H9 (cell line): ENCODE measurements around the gene RPS27L. TPM values are rescaled to one million over a fixed set of nuclear protein-coding genes. Genes with fewer than 3 reads are reported as not detected.

Source experiments
- DNase-seq: peaks from one replicate; pipeline ENCODE4 v3.0.0-alpha.2; 2017
- H2AFZ ChIP-seq: one replicate; pipeline ENCODE4 v1.6.1; 2013; ENCODE audit warnings: mild to moderate bottlenecking, low read length, control low read depth, moderate library complexity
- H2AK5ac ChIP-seq: 2 replicates; pipeline ENCODE4 v1.6.1; 2013; ENCODE audit warnings: low read length, control low read depth, mixed read lengths; ENCODE audit not compliant: insufficient read length
- H2BK120ac ChIP-seq: one replicate; pipeline ENCODE4 v1.6.1; 2013; ENCODE audit warnings: low read depth, mild to moderate bottlenecking, low read length, control low read depth, inconsistent platforms; ENCODE audit not compliant: poor library complexity, severe bottlenecking
- H2BK12ac ChIP-seq: 2 replicates; pipeline ENCODE4 v1.6.1; 2013; ENCODE audit warnings: low read length, control low read depth, mixed read lengths, low read depth; ENCODE audit not compliant: insufficient read length
- H2BK15ac ChIP-seq: 2 replicates; pipeline ENCODE4 v1.6.1; 2013; ENCODE audit warnings: low read depth, low read length, control low read depth
- H2BK20ac ChIP-seq: one replicate; pipeline ENCODE4 v1.6.1; 2013; ENCODE audit warnings: low read depth, mild to moderate bottlenecking, low read length, control low read depth, inconsistent platforms; ENCODE audit not compliant: poor library complexity, severe bottlenecking
- H2BK5ac ChIP-seq: 2 replicates; pipeline ENCODE4 v1.6.1; 2013; ENCODE audit warnings: low read length, control low read depth, mixed read lengths; ENCODE audit not compliant: insufficient read length
- H3K14ac ChIP-seq: 2 replicates; pipeline ENCODE4 v1.6.1; 2013; ENCODE audit warnings: low read length, control low read depth; ENCODE audit not compliant: insufficient read depth
- H3K18ac ChIP-seq: 2 replicates; pipeline ENCODE4 v1.6.1; 2013; ENCODE audit warnings: low read depth, mild to moderate bottlenecking, mixed read lengths, low read length, control low read depth; ENCODE audit not compliant: insufficient read length
- H3K23ac ChIP-seq: 2 replicates; pipeline ENCODE4 v1.6.1; 2013; ENCODE audit warnings: low read length, control low read depth, mixed read lengths, low read depth; ENCODE audit not compliant: insufficient read length
- H3K23me2 ChIP-seq: 2 replicates; pipeline ENCODE4 v1.6.1; 2013; ENCODE audit warnings: low read depth, mild to moderate bottlenecking, mixed read lengths, low read length, control low read depth; ENCODE audit not compliant: insufficient read length, poor library complexity, severe bottlenecking
- H3K27ac ChIP-seq: 2 replicates; pipeline ENCODE4 v1.5.1; 2013; ENCODE audit warnings: low read length, control low read depth, mixed read lengths, low read depth; ENCODE audit not compliant: insufficient read length
- H3K27me3 ChIP-seq: 2 replicates; pipeline ENCODE4 v1.6.1; 2013; ENCODE audit warnings: low read length, control low read depth, inconsistent platforms; ENCODE audit not compliant: insufficient read depth
- H3K4ac ChIP-seq: 2 replicates; pipeline ENCODE4 v1.6.1; 2013; ENCODE audit warnings: low read depth, mild to moderate bottlenecking, control low read depth, inconsistent platforms, low read length, moderate library complexity
- H3K4me1 ChIP-seq: 2 replicates; pipeline ENCODE4 v1.6.1; 2013; ENCODE audit warnings: low read length, control low read depth, inconsistent platforms; ENCODE audit not compliant: insufficient read depth
- H3K4me2 ChIP-seq: 2 replicates; pipeline ENCODE4 v1.6.1; 2013; ENCODE audit warnings: low read length, control low read depth, mixed read lengths; ENCODE audit not compliant: insufficient read length, insufficient read depth
- H3K56ac ChIP-seq: 2 replicates; pipeline ENCODE4 v1.6.1; 2013; ENCODE audit warnings: low read depth, mild to moderate bottlenecking, mixed read lengths, low read length, control low read depth; ENCODE audit not compliant: insufficient read length
- H3K79me1 ChIP-seq: 2 replicates; pipeline ENCODE4 v1.6.1; 2013; ENCODE audit warnings: low read depth, mild to moderate bottlenecking, moderate library complexity, low read length, control low read depth, inconsistent platforms; ENCODE audit not compliant: insufficient read depth, poor library complexity, severe bottlenecking
- H3K79me2 ChIP-seq: 2 replicates; pipeline ENCODE4 v1.6.1; 2013; ENCODE audit warnings: low read length, control low read depth, inconsistent platforms; ENCODE audit not compliant: insufficient read depth
- H3K9ac ChIP-seq: 2 replicates; pipeline ENCODE4 v1.6.1; 2013; ENCODE audit warnings: low read length, control low read depth, mixed read lengths; ENCODE audit not compliant: insufficient read length; ENCODE audit errors: extremely low read depth
- H3K9me3 ChIP-seq: one replicate; pipeline ENCODE4 v1.6.1; 2013; ENCODE audit warnings: low read depth, low read length, inconsistent platforms; ENCODE audit not compliant: control insufficient read depth
- H3T11ph ChIP-seq: one replicate; pipeline ENCODE4 v1.6.1; 2013; ENCODE audit warnings: mild to moderate bottlenecking, low read length, control low read depth, inconsistent platforms
- H4K20me1 ChIP-seq: one replicate; pipeline ENCODE4 v1.6.1; 2013; ENCODE audit not compliant: control insufficient read depth, insufficient read length, insufficient read depth
- H4K5ac ChIP-seq: 2 replicates; pipeline ENCODE4 v1.6.1; 2013; ENCODE audit warnings: low read depth, mild to moderate bottlenecking, mixed read lengths, low read length, control low read depth; ENCODE audit not compliant: insufficient read length
- H4K8ac ChIP-seq: replicated peaks from 2 replicates; pipeline ENCODE4 v1.6.1; 2013; ENCODE audit warnings: low read length, control low read depth, mixed read lengths, low read depth; ENCODE audit not compliant: insufficient read length
- H4K91ac ChIP-seq: 2 replicates; pipeline ENCODE4 v1.6.1; 2013; ENCODE audit warnings: low read depth, mild to moderate bottlenecking, moderate library complexity, mixed read lengths, low read length, control low read depth; ENCODE audit not compliant: insufficient read length
- H3K27ac Mint-ChIP-seq, 3 experiments: 2 replicates in 2 of 3; 3 replicates in 1 of 3; pipeline ENCODE4 v1.8.0; 2020 to 2021; ENCODE audit warnings: mixed read lengths in 3 of 3, mild to moderate bottlenecking in 1 of 3, moderate library complexity in 1 of 3
- H3K27me3 Mint-ChIP-seq: 2 replicates; pipeline ENCODE4 v1.8.0; 2021; ENCODE audit warnings: low read depth, mild to moderate bottlenecking, moderate library complexity, mixed read lengths
- H3K36me3 Mint-ChIP-seq, 3 experiments: 2 replicates in 2 of 3; 3 replicates in 1 of 3; pipeline ENCODE4 v1.8.0; 2020 to 2021; ENCODE audit warnings: low read depth in 3 of 3, mixed read lengths in 3 of 3; ENCODE audit not compliant: insufficient read depth in 1 of 3
- H3K4me1 Mint-ChIP-seq, 2 experiments: 2 replicates each; pipeline ENCODE4 v1.8.0; 2020; ENCODE audit warnings: mixed read lengths in 2 of 2
- H3K4me3 Mint-ChIP-seq, 2 experiments: 2 replicates in 1 of 2; 3 replicates in 1 of 2; pipeline ENCODE4 v1.8.0; 2020 to 2021; ENCODE audit warnings: mild to moderate bottlenecking in 2 of 2, mixed read lengths in 2 of 2, moderate library complexity in 1 of 2
- H3K9me3 Mint-ChIP-seq, 2 experiments: 2 replicates in 1 of 2; 3 replicates in 1 of 2; pipeline ENCODE4 v1.8.0; 2020; ENCODE audit warnings: mild to moderate bottlenecking in 2 of 2, mixed read lengths in 2 of 2, moderate library complexity in 1 of 2
- WGBS: extraction: QIAGEN DNeasy Blood & Tissue Kit; methylation state at CpG from one replicate; pipeline ENCODE4 v1.1.7; 2013; ENCODE audit warnings: missing lambda C conversion rate, low lambda C conversion rate, mixed read lengths; ENCODE audit not compliant: insufficient read length; ENCODE audit errors: extremely low coverage; 5-methylcytosine and 5-hydroxymethylcytosine counted together
- total RNA-seq: library from RNA; stranded (reverse); gene quantifications from 2 replicates; pipeline ENCODE4 v1.2.1, GENCODE V29; 2021
- TF ChIP-seq, protein P1 (sequence below): fragments of 200-600 bp; sonication (generic); conservative IDR thresholded peaks from 3 replicates; pipeline ENCODE4 v1.8.0; 2021; ENCODE audit warnings: antibody characterized with exemption, mild to moderate bottlenecking

Gene RPS27L
- total RNA-seq, 1 experiment from 2014 or later: 180 TPM

DNA sequence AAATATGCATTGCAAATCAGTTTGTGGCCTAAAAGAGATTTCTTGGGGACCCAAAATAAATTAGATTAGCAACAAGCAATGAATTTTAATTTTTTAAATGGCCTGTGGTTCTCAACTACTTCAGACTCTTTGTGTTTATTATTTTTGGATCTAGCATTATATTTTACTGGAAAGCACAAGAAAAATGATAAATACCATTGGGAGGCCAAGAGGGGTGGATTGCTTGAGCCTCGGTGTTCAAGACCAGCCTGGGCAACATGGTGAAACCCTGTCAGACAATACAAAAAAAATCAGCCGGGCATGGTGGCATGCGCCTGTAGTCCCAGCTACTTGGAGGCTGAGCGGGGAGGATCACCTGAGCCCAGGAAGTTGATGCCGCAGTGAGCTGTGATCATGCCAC lies 22.0 kb downstream of the RPS27L start:
- Histone ChIP-seq H4K20me1 (no peaks in the 10 kb centered on the region), H2AK5ac (no peak overlapping the region), H3K14ac (no peak overlapping the region), H2BK5ac (no peak overlapping the region), H3T11ph (no peak overlapping the region), H2AFZ (no peak overlapping the region), H4K5ac (no peak overlapping the region), H2BK12ac (no peak overlapping the region), H3K18ac (no peak overlapping the region), H2BK15ac (no peak overlapping the region), H3K23ac (no peak overlapping the region), H3K79me1 (no peaks in the 10 kb centered on the region), H4K91ac (no peak overlapping the region), H3K27me3 (no peaks in the 10 kb centered on the region), H3K23me2 (no peaks in the 10 kb centered on the region), H3K4ac (no peak overlapping the region), H3K56ac (no peak overlapping the region), H4K8ac (no peak overlapping the region), H3K4me2 (no peak overlapping the region), H3K79me2 (no peaks in the 10 kb centered on the region), H3K27ac (no peak overlapping the region), H2BK20ac (no peak overlapping the region), H3K9me3 (no peaks in the 10 kb centered on the region), H3K4me1 (no peaks in the 10 kb centered on the region), H3K9ac (no peak overlapping the region), H2BK120ac (no peak overlapping the region)
- Mint-ChIP-seq H3K4me1 (peaks cover 4 to 5% of the 10 kb centered on the region in 2 experiments; a peak in 2 of 4 replicates), H3K27ac (no peak overlapping the region), H3K4me3 (no peak overlapping the region), H3K36me3 (peaks cover 0 to 2% (median 0%) of the 10 kb centered on the region in 3 experiments; a peak in 2 of 7 replicates), H3K27me3 (no peaks in the 10 kb centered on the region), H3K9me3 (no peaks in the 10 kb centered on the region)
- no CpG with 5 or more reads among the region's 5 CpGs for WGBS
- TF ChIP-seq, protein P1, sequence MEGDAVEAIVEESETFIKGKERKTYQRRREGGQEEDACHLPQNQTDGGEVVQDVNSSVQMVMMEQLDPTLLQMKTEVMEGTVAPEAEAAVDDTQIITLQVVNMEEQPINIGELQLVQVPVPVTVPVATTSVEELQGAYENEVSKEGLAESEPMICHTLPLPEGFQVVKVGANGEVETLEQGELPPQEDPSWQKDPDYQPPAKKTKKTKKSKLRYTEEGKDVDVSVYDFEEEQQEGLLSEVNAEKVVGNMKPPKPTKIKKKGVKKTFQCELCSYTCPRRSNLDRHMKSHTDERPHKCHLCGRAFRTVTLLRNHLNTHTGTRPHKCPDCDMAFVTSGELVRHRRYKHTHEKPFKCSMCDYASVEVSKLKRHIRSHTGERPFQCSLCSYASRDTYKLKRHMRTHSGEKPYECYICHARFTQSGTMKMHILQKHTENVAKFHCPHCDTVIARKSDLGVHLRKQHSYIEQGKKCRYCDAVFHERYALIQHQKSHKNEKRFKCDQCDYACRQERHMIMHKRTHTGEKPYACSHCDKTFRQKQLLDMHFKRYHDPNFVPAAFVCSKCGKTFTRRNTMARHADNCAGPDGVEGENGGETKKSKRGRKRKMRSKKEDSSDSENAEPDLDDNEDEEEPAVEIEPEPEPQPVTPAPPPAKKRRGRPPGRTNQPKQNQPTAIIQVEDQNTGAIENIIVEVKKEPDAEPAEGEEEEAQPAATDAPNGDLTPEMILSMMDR: no peak
- no peak for DNase-seq
